Osteocyte (in vitro differentiated cells): Measurements from ENCODE around the gene IGF2R. TPM values are rescaled to one million over a fixed set of nuclear protein-coding genes. Genes with fewer than 3 reads are reported as not detected.
A peak's percentile ranks its signal among the peaks of the same experiment; 100 is the strongest.

Experiments used
- DNase-seq: peaks from one replicate; pipeline ENCODE4 v3.0.0; 2021; ENCODE audit warnings: mixed read lengths; ENCODE audit not compliant: unreplicated experiment; ENCODE audit errors: extremely low spot score
- H3K27ac Mint-ChIP-seq: one replicate; pipeline ENCODE4 v1.8.0; 2021; ENCODE audit warnings: mild to moderate bottlenecking, mixed read lengths; ENCODE audit not compliant: unreplicated experiment
- H3K27me3 Mint-ChIP-seq: one replicate; pipeline ENCODE4 v1.8.0; 2021; ENCODE audit warnings: mixed read lengths; ENCODE audit not compliant: unreplicated experiment
- H3K36me3 Mint-ChIP-seq: one replicate; pipeline ENCODE4 v1.8.0; 2021; ENCODE audit warnings: mixed read lengths; ENCODE audit not compliant: unreplicated experiment
- H3K4me1 Mint-ChIP-seq: one replicate; pipeline ENCODE4 v1.8.0; 2021; ENCODE audit warnings: mixed read lengths; ENCODE audit not compliant: unreplicated experiment
- H3K4me3 Mint-ChIP-seq: one replicate; pipeline ENCODE4 v1.8.0; 2021; ENCODE audit warnings: mild to moderate bottlenecking, moderate library complexity, mixed read lengths; ENCODE audit not compliant: unreplicated experiment
- H3K9me3 Mint-ChIP-seq: one replicate; pipeline ENCODE4 v1.8.0; 2021; ENCODE audit warnings: mixed read lengths; ENCODE audit not compliant: unreplicated experiment
- CTCF ChIP-seq: fragments of 200-600 bp; sonication (generic); IDR thresholded peaks from 2 replicates; pipeline ENCODE4 v1.5.0; 2021; ENCODE audit warnings: antibody characterized with exemption, mild to moderate bottlenecking, moderate library complexity
- total RNA-seq: library from RNA; stranded (reverse); gene quantifications from 2 replicates; pipeline ENCODE4 v1.2.1, GENCODE V29; 2021

IGF2R gene
- total RNA-seq, 1 donor from 2014 or later: 196 TPM

- no peak for TF ChIP-seq CTCF
- Mint-ChIP-seq H3K4me3 (no peak overlapping the region), H3K36me3 (no peaks in the 10 kb centered on the region), H3K27me3 (peaks cover 23% of the 10 kb centered on the region), H3K27ac (no peak overlapping the region), H3K9me3 (no peaks in the 10 kb centered on the region), H3K4me1 (peaks cover 4% of the 10 kb centered on the region)
- peak; percentile 36 for DNase-seq
Observed at GRCh38 chr6:159959165-159959975, 9.5 kb upstream of the IGF2R start.

- H3K4me1 Mint-ChIP-seq: peaks cover 4% of the 10 kb centered on the region
- H3K27me3 Mint-ChIP-seq: peaks cover 29% of the 10 kb centered on the region
- TF ChIP-seq CTCF: no peak
- H3K36me3 Mint-ChIP-seq: no peaks in the 10 kb centered on the region
- H3K27ac Mint-ChIP-seq: peak overlapping the region; percentile 9
- no peak overlapping the region for H3K4me3 Mint-ChIP-seq
- DNase-seq: no peak
- no peaks in the 10 kb centered on the region for H3K9me3 Mint-ChIP-seq
Observed at GRCh38 chr6:159959976-159960384, 8.9 kb upstream of the IGF2R start.

GRCh38 chr6:159960485-159960884, 8.4 kb upstream of the IGF2R start:
- Mint-ChIP-seq H3K9me3 (no peaks in the 10 kb centered on the region), H3K27me3 (peaks cover 34% of the 10 kb centered on the region), H3K4me3 (no peak overlapping the region), H3K4me1 (peaks cover 4% of the 10 kb centered on the region), H3K27ac (no peak overlapping the region), H3K36me3 (no peaks in the 10 kb centered on the region)
- TF ChIP-seq CTCF: no peak
- no peak for DNase-seq

GRCh38 chr6:159961528-159961927, 7.4 kb upstream of the IGF2R start:
- Mint-ChIP-seq H3K27me3 (peaks cover 37% of the 10 kb centered on the region), H3K27ac (no peak overlapping the region)

More at GRCh38 chr6:159961528-159961927, 7.4 kb upstream of the IGF2R start:
- Mint-ChIP-seq H3K4me3 (no peak overlapping the region), H3K9me3 (no peaks in the 10 kb centered on the region), H3K36me3 (no peaks in the 10 kb centered on the region), H3K4me1 (peaks cover 4% of the 10 kb centered on the region)
- no peak for DNase-seq
- TF ChIP-seq CTCF: no peak
